WERI-Rb-1 (cell line): ENCODE results near the gene KCNH3.
A peak's percentile ranks its signal among the peaks of the same experiment; 100 is the strongest.

Experiments used
- DNase-seq: peaks from one replicate; pipeline ENCODE4 v3.0.0-alpha.2; 2020
- H3K27ac ChIP-seq: fragments of 250-450 bp; sonication (Bioruptor Pico); 2 replicates; pipeline ENCODE4 v1.5.1; 2020; ENCODE audit warnings: mild to moderate bottlenecking, moderate library complexity
- H3K27me3 ChIP-seq: fragments of 250-450 bp; sonication (Bioruptor Pico); 2 replicates; pipeline ENCODE4 v1.5.1; 2021; ENCODE audit warnings: mild to moderate bottlenecking, low read depth, moderate library complexity; ENCODE audit not compliant: insufficient read depth, severe bottlenecking
- H3K36me3 ChIP-seq: fragments of 250-450 bp; sonication (Bioruptor Pico); 2 replicates; pipeline ENCODE4 v1.5.1; 2020; ENCODE audit warnings: mild to moderate bottlenecking, moderate library complexity
- H3K4me3 ChIP-seq: 2 replicates; pipeline ENCODE4 v1.5.1; 2011; ENCODE audit warnings: low read depth, mild to moderate bottlenecking, control low read depth, low read length
- H3K9me3 ChIP-seq: fragments of 250-450 bp; sonication (Bioruptor Pico); 2 replicates; pipeline ENCODE4 v1.5.1; 2021; ENCODE audit warnings: mild to moderate bottlenecking, moderate library complexity; ENCODE audit not compliant: severe bottlenecking
- TF ChIP-seq, protein P1 (sequence below): IDR thresholded peaks from 2 replicates; pipeline ENCODE4 v1.5.1; 2011; ENCODE audit warnings: low read depth, mild to moderate bottlenecking, control low read depth, inconsistent platforms, low read length

The KCNH3 gene

DNA sequence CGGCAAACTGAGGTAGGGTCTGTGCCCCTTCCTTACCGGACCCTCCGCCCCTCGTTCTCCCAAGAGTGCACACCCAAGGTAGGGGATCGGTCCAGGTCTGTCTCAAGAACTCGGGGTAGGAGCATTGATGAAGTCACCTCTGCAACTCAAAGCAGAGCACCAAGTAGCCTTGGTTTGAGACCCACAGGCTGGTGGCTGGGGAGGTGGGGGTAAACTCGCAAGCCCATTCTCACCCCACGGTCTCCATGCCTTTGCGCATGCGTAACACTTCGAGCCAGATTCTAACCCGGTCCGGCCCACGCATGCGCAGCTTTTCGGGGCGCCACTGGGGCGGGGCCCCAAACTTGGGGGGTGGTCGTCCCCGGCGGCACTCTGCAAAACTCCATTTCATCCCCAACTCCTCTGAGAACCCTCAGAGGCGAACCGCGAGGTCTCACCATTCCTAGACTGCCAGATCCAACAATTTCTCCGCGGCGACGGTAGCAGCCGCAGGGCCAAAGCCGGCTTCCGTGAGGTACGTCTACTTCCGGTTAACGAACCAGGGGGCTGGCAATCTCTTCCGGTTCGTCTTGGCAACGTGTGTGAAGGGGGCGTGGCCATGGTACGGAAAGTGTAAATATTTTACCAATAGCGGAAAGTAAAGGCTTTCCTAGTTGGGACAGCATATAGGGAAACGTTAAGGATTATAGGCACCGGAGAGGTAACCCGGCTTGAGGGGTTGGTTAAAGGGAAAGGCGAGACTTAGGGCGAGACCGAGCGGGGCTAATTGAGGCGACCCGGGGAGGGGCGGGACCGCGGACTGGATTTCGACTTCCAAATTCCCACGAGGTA, 29.0 kb downstream of the KCNH3 start, which contains the start of gene MCRS1:
TSS of gene MCRS1 (minus strand) at position 532 of the 831 bp plus-strand sequence. CDS start 1,411 bp downstream, outside the sequence.
- H3K36me3 ChIP-seq: peaks cover 42% of the 10 kb centered on the region
- H3K27me3 ChIP-seq: no peaks in the 10 kb centered on the region
- DNase-seq: peak; percentile 89
- peak within 1 kb of the TSS; percentile 99 for H3K27ac ChIP-seq
- TF ChIP-seq, protein P1, sequence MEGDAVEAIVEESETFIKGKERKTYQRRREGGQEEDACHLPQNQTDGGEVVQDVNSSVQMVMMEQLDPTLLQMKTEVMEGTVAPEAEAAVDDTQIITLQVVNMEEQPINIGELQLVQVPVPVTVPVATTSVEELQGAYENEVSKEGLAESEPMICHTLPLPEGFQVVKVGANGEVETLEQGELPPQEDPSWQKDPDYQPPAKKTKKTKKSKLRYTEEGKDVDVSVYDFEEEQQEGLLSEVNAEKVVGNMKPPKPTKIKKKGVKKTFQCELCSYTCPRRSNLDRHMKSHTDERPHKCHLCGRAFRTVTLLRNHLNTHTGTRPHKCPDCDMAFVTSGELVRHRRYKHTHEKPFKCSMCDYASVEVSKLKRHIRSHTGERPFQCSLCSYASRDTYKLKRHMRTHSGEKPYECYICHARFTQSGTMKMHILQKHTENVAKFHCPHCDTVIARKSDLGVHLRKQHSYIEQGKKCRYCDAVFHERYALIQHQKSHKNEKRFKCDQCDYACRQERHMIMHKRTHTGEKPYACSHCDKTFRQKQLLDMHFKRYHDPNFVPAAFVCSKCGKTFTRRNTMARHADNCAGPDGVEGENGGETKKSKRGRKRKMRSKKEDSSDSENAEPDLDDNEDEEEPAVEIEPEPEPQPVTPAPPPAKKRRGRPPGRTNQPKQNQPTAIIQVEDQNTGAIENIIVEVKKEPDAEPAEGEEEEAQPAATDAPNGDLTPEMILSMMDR: no peak
- H3K9me3 ChIP-seq: no peaks in the 10 kb centered on the region
- H3K4me3 ChIP-seq: peak within 1 kb of the TSS; percentile 78

DNA sequence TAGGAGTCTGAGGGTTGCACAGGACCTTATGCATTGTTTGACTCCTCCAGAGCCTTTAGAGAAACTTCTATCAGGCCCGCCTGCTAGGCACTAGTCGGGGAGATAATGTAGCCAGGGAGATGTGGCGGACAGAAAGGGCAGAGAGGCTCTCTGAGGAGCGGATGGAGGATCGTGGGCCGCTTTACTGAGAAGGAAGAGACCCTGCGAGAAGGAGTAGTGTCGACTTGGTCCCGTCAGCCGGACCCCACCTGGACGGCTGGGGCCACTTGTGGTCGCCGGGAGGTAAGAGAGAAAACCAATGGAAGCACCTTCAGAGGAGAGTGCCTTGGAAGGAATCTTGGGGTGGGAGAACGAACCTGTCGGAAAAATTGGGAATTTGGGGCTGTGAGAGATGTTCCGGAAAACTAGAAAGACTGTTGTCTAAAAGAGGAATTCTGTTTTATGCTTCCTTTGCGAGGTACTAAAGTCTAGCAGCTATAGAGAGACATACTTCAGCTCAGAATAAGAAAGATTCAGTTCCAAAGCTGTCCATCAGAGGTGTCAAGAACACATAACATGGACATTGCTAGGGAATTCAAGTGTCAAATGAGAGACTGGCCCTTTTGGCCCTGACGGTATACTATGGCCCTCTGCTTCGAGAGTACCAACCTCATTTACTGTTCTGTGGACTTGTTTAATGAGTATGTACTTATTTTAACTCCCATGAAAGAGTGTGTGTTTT, 29.8 kb downstream of the KCNH3 start:
- Histone ChIP-seq H3K36me3 (peaks cover 41% of the 10 kb centered on the region), H3K4me3 (peak overlapping the region; percentile 78), H3K27ac (peak overlapping the region; percentile 99), H3K27me3 (no peaks in the 10 kb centered on the region), H3K9me3 (no peaks in the 10 kb centered on the region)
- DNase-seq: no peak
- TF ChIP-seq, protein P1: no peak

DNA sequence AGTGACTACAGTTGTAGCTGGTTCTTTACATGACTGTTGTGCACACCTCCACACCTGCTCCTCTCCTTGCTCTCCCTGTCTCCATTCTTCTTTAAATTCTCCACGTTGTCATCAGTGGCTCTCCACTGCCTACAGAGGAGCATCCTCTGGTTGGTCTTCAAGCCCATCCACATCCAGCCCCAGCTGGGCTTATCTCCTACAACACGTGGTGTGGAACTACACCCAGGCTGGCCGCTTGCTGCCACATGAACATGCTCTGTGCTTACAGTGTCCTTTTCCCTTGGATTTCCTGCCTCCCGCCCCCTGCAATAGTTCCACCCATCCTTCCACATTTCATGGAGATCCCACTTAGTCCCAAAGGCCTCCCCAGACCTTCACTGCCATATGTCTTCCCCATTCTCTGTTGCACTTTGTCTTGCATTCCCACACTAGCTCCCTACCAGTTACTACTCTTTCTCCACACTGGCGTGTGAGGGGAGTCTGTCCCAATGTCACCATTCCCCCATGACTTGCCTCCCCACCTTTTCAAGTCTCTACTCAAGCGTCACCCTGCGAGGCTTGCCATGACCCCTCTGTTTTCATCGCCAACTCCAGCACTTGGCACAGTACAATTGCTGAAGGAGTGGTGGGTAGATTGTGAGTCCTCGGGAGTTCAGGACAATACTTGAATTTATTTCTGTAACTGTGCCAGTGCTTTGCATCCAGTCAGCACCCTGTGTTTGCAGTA, 38.9 kb downstream of the KCNH3 start:
- Histone ChIP-seq H3K4me3 (no peak overlapping the region), H3K36me3 (peaks cover 20% of the 10 kb centered on the region), H3K27me3 (no peaks in the 10 kb centered on the region), H3K27ac (peak overlapping the region; percentile 92), H3K9me3 (no peaks in the 10 kb centered on the region)
- DNase-seq: no peak
- TF ChIP-seq, protein P1: no peak

DNA sequence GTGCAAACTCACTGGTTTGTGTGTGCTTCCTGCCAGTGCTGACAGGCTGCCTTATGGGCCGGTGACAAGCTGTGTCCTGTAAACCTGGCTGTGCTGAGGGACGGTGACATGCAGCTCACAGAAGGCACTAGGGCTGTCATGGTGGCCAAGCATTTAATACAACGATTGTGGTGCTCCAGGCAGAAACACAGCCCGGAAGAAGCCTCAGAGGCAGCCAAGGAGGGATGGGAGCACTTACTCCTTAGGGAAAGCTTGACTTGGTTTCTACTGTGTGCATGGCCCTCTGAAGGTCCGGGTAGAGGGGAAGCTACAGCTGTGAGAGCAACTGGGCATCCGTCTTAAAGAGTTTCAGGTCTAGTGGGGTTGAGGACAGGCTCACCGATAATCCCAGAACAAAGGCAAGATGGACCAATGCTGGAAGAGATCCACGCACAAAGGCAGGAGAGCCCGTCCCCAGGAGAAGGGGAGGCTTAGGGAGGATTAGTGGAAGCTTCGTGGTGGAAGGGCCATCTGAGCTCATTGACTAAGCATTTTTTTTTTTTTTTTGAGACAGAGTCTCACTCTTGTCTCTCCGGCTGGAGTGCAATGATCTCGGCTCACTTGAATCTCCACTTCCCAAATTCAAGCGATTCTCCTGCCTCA, 39.8 kb downstream of the KCNH3 start:
- no peaks in the 10 kb centered on the region for H3K9me3 ChIP-seq
- peak; percentile 93 for DNase-seq
- peaks cover 13% of the 10 kb centered on the region for H3K36me3 ChIP-seq
- no peaks in the 10 kb centered on the region for H3K27me3 ChIP-seq
- H3K4me3 ChIP-seq: peak overlapping the region; percentile 33
- peak overlapping the region; percentile 92 for H3K27ac ChIP-seq
- TF ChIP-seq, protein P1: no peak
